Endodermal cell (in vitro differentiated cells): ENCODE data around the gene TEAD3. TPM values are rescaled to one million over a fixed set of nuclear protein-coding genes. Genes with fewer than 3 reads are reported as not detected.

Experiments used
- DNase-seq: peaks from one replicate; pipeline ENCODE4 v3.0.0-alpha.2; 2017
- H3K27ac ChIP-seq: 2 replicates; pipeline ENCODE4 v1.5.1; 2013; ENCODE audit warnings: mild to moderate bottlenecking, low read depth, low read length, moderate library complexity
- H3K27me3 ChIP-seq: 2 replicates; pipeline ENCODE4 v1.6.1; 2013; ENCODE audit warnings: mild to moderate bottlenecking, low read length, moderate library complexity; ENCODE audit not compliant: insufficient read depth, control insufficient read depth, poor library complexity, severe bottlenecking
- H3K36me3 ChIP-seq: 2 replicates; pipeline ENCODE4 v1.7.0; 2013; ENCODE audit warnings: mild to moderate bottlenecking, low read length, moderate library complexity; ENCODE audit not compliant: control insufficient read depth, insufficient read depth
- H3K4me1 ChIP-seq: one replicate; pipeline ENCODE4 v1.7.0; 2013; ENCODE audit warnings: low read length; ENCODE audit not compliant: control insufficient read depth, insufficient read depth
- H3K4me3 ChIP-seq: 2 replicates; pipeline ENCODE4 v1.5.1; 2013; ENCODE audit warnings: mild to moderate bottlenecking, low read length, moderate library complexity
- H3K9ac ChIP-seq: 2 replicates; pipeline ENCODE4 v1.6.1; 2013; ENCODE audit warnings: mild to moderate bottlenecking, low read length, moderate library complexity; ENCODE audit not compliant: poor library complexity, severe bottlenecking; ENCODE audit errors: extremely low read depth
- H3K9me3 ChIP-seq: 2 replicates; pipeline ENCODE4 v1.6.1; 2013; ENCODE audit warnings: mild to moderate bottlenecking, low read length, moderate library complexity; ENCODE audit not compliant: control insufficient read depth
- H3K27ac Mint-ChIP-seq: 2 replicates; pipeline ENCODE4 v1.8.0; 2020; ENCODE audit warnings: mixed read lengths
- H3K27me3 Mint-ChIP-seq: 2 replicates; pipeline ENCODE4 v1.8.0; 2021; ENCODE audit warnings: mild to moderate bottlenecking, mixed read lengths; ENCODE audit not compliant: insufficient read depth
- H3K36me3 Mint-ChIP-seq: 2 replicates; pipeline ENCODE4 v1.8.0; 2020; ENCODE audit warnings: low read depth, mixed read lengths
- H3K4me1 Mint-ChIP-seq: 2 replicates; pipeline ENCODE4 v1.8.0; 2020; ENCODE audit warnings: mixed read lengths
- H3K4me3 Mint-ChIP-seq: 2 replicates; pipeline ENCODE4 v1.8.0; 2020; ENCODE audit warnings: mild to moderate bottlenecking, moderate library complexity, mixed read lengths
- H3K9me3 Mint-ChIP-seq: 2 replicates; pipeline ENCODE4 v1.8.0; 2020; ENCODE audit warnings: mild to moderate bottlenecking, mixed read lengths
- whole genome bisulfite sequencing, 2 experiments: methylation state at CpG; one replicate each; pipeline versions ENCODE4 v1.1.5 to v1.1.7; 2013; ENCODE audit warnings: missing lambda C conversion rate in 2 of 2, mixed read lengths in 1 of 2; ENCODE audit not compliant: insufficient coverage in 1 of 2, insufficient read length in 1 of 2; 5-methylcytosine and 5-hydroxymethylcytosine counted together
- total RNA-seq, 2 donors: library from RNA; stranded (reverse); fragmentation: NEBNext Ultra II Directional in 1 of 2; extraction: Animal tissue kit (Norgen Biotek cat#: 25700) in 1 of 2; gene quantifications; 2 replicates in 1 of 2; 3 replicates in 1 of 2; pipeline ENCODE4 v1.2.1, GENCODE V29; 2021
- TF ChIP-seq, protein P1 (sequence below): fragments of 200-600 bp; sonication (generic); conservative IDR thresholded peaks from 2 replicates; pipeline ENCODE4 v1.5.0; 2021; ENCODE audit warnings: antibody characterized with exemption, mild to moderate bottlenecking

TEAD3 gene
- total RNA-seq, 2 donors from 2014 or later, result 22.7 to 29.2 TPM

DNA sequence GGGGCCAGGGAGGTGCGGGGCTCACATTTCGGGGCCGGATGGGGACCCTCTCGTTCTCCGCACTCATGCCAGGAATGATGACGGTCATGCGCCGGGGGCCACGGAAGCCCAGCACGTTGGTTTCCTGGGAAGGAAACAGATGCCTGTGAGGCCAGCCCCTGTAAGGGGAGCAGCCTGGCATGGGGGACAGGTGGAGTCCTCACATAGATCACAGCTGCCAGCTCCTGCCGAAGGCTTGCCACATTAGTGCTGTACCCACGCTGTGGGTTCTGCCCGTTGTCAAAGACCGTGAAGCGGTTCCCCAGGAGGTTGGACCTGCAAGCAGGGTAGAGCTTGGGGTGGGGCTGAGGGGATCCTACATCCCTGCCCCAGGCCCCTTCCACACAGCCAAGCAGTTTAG, 6.7 kb upstream of the TEAD3 start:
- Mint-ChIP-seq H3K27ac (no peak overlapping the region), H3K27me3 (peaks cover 31% of the 10 kb centered on the region), H3K4me1 (peaks cover 11% of the 10 kb centered on the region), H3K4me3 (no peak overlapping the region), H3K36me3 (no peaks in the 10 kb centered on the region), H3K9me3 (no peaks in the 10 kb centered on the region)
- Histone ChIP-seq H3K9me3 (no peaks in the 10 kb centered on the region), H3K4me3 (no peak overlapping the region), H3K36me3 (no peaks in the 10 kb centered on the region), H3K27me3 (no peaks in the 10 kb centered on the region), H3K9ac (no peak overlapping the region), H3K27ac (no peak overlapping the region), H3K4me1 (peaks cover 3% of the 10 kb centered on the region)
- WGBS, 2 experiments, result 89 to 91% methylated on average over 8 to 15 of the region's 15 CpGs
- TF ChIP-seq, protein P1, sequence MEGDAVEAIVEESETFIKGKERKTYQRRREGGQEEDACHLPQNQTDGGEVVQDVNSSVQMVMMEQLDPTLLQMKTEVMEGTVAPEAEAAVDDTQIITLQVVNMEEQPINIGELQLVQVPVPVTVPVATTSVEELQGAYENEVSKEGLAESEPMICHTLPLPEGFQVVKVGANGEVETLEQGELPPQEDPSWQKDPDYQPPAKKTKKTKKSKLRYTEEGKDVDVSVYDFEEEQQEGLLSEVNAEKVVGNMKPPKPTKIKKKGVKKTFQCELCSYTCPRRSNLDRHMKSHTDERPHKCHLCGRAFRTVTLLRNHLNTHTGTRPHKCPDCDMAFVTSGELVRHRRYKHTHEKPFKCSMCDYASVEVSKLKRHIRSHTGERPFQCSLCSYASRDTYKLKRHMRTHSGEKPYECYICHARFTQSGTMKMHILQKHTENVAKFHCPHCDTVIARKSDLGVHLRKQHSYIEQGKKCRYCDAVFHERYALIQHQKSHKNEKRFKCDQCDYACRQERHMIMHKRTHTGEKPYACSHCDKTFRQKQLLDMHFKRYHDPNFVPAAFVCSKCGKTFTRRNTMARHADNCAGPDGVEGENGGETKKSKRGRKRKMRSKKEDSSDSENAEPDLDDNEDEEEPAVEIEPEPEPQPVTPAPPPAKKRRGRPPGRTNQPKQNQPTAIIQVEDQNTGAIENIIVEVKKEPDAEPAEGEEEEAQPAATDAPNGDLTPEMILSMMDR, result no peak
- DNase-seq, result no peak

DNA sequence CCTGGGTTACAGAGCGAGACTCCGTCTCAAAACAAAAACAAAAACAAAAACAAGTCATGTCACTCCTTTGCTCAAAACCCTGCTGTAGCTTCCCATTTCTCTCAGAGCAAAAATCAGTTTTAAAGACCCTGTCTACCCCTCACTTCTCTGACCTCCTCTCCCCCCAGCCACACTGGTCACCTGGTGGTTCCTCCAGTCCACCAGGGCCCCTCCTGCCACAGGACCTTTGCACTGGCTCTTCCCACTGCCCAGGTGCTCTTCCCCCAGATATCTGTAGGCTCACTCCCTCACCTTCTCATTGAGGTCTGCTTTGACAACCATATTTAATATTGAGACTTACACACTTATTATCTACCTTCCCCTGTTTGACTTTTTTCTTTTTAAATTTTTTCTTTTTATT, 4.9 kb upstream of the TEAD3 start:
- no peak for DNase-seq
- H3K4me1 Mint-ChIP-seq, result peaks cover 13% of the 10 kb centered on the region
- H3K9ac ChIP-seq, result no peak overlapping the region
- H3K27me3 Mint-ChIP-seq, result peaks cover 28% of the 10 kb centered on the region
- no peaks in the 10 kb centered on the region for H3K27me3 ChIP-seq
- 94 to 100% methylated on average over 1 to 2 of the region's 2 CpGs for WGBS, 2 experiments
- H3K27ac Mint-ChIP-seq, result no peak overlapping the region
- no peak overlapping the region for H3K4me3 Mint-ChIP-seq
- peaks cover 3% of the 10 kb centered on the region for H3K4me1 ChIP-seq
- H3K36me3 ChIP-seq, result no peaks in the 10 kb centered on the region
- no peaks in the 10 kb centered on the region for H3K9me3 ChIP-seq
- TF ChIP-seq, protein P1, result no peak
- no peak overlapping the region for H3K4me3 ChIP-seq
- no peaks in the 10 kb centered on the region for H3K36me3 Mint-ChIP-seq
- no peak overlapping the region for H3K27ac ChIP-seq
- no peaks in the 10 kb centered on the region for H3K9me3 Mint-ChIP-seq

DNA sequence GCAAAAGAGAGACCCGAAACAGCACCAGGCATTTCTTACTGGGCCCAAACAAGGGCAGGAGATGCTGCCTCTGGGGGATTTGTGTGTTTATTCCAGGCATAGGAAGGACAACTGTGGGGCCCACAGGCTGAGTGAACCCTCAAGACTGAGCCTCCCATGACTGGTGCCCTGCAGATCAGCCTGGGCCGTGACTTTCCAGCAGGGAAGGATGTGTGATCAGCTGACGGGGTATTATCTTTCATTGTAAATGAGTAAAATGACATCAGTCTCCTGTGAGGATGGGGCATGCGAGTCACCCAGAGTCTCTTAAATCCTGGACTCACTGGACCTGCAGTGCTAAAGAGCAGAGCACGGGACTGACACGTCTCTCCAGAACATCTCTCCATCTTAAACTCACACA, 3.9 kb upstream of the TEAD3 start:
- Mint-ChIP-seq H3K4me1 (peaks cover 13% of the 10 kb centered on the region), H3K4me3 (no peak overlapping the region), H3K27ac (no peak overlapping the region), H3K9me3 (no peaks in the 10 kb centered on the region), H3K27me3 (peaks cover 20% of the 10 kb centered on the region), H3K36me3 (no peaks in the 10 kb centered on the region)
- H3K36me3 ChIP-seq, result no peaks in the 10 kb centered on the region
- no peak overlapping the region for H3K9ac ChIP-seq
- peaks cover 3% of the 10 kb centered on the region for H3K4me1 ChIP-seq
- WGBS, 2 experiments, result 79 to 83% methylated on average over 4 to 6 of the region's 6 CpGs
- H3K27ac ChIP-seq, result no peak overlapping the region
- no peak overlapping the region for H3K4me3 ChIP-seq
- no peaks in the 10 kb centered on the region for H3K9me3 ChIP-seq
- TF ChIP-seq, protein P1, result no peak
- peak; percentile 56 for DNase-seq
- no peaks in the 10 kb centered on the region for H3K27me3 ChIP-seq
